PC-3 (cell line): ENCODE data around the gene CMSS1. TPM values are rescaled to one million over a fixed set of nuclear protein-coding genes. Genes with fewer than 3 reads are reported as not detected.

Experiments used
- ATAC-seq: fragments of 200-7000 bp; cut with Tn5 transposase; 2 replicates; pipeline ENCODE4 v1.9.1; 2020; ENCODE audit warnings: mild to moderate bottlenecking, moderate library complexity
- BruUV-seq: library from RNA; stranded (reverse); fragments of 400-500 nt; replicated peaks from 2 replicates; lab custom pipeline; 2021; lab: Mats Ljungman, UMichigan
- CTCF ChIA-PET: fragments of 300-600 bp; sonication (Branson Sonifier 250); formaldehyde crosslinking; loops from one replicate; lab custom pipeline; 2022; ENCODE audit warnings: antibody characterized with exemption; lab: Charles Lee
- POLR2A ChIA-PET: fragments of 300-600 bp; sonication (Branson Sonifier 250); formaldehyde crosslinking; loops from one replicate; lab custom pipeline; 2022; ENCODE audit warnings: antibody characterized with exemption; ENCODE audit not compliant: unreplicated experiment; lab: Charles Lee
- DNase-seq: peaks from one replicate; pipeline ENCODE4 v3.0.0-alpha.2; 2015
- H2AFZ ChIP-seq: fragments of 300-600 bp; sonication (generic); 2 replicates; pipeline ENCODE4 v1.6.0; 2016; ENCODE audit warnings: antibody characterized with exemption, low read length
- H3F3A ChIP-seq: fragments of 300-600 bp; sonication (generic); one replicate; pipeline ENCODE4 v1.6.0; 2017; ENCODE audit warnings: antibody characterized with exemption, low read length, control low read depth, mild to moderate bottlenecking; ENCODE audit not compliant: unreplicated experiment
- H3K27ac ChIP-seq: fragments of 300-600 bp; sonication (generic); 2 replicates; pipeline ENCODE4 v1.5.1; 2016; ENCODE audit warnings: mild to moderate bottlenecking, low read length
- H3K27me3 ChIP-seq: fragments of 300-600 bp; sonication (generic); 2 replicates; pipeline ENCODE4 v1.6.1; 2016; ENCODE audit warnings: low read length, mixed read lengths
- H3K36me3 ChIP-seq: fragments of 300-600 bp; sonication (generic); 2 replicates; pipeline ENCODE4 v1.6.1; 2016; ENCODE audit warnings: low read depth, mixed run types, low read length, mixed read lengths
- H3K4me1 ChIP-seq: fragments of 300-600 bp; sonication (generic); 2 replicates; pipeline ENCODE4 v1.5.1; 2016; ENCODE audit warnings: low read length; ENCODE audit not compliant: insufficient read depth
- H3K4me2 ChIP-seq: fragments of 300-600 bp; sonication (generic); 2 replicates; pipeline ENCODE4 v1.6.0; 2016; ENCODE audit warnings: low read length
- H3K4me3 ChIP-seq: fragments of 300-600 bp; sonication (generic); 2 replicates; pipeline ENCODE4 v1.5.1; 2016; ENCODE audit warnings: mild to moderate bottlenecking, low read length, mixed read lengths
- H3K79me2 ChIP-seq: fragments of 300-600 bp; sonication (generic); 2 replicates; pipeline ENCODE4 v1.6.1; 2017; ENCODE audit warnings: low read length, mixed read lengths
- H3K9ac ChIP-seq: fragments of 300-600 bp; sonication (generic); 2 replicates; pipeline ENCODE4 v1.6.0; 2016; ENCODE audit warnings: mild to moderate bottlenecking, low read length
- H3K9me2 ChIP-seq: fragments of 300-600 bp; sonication (generic); replicated peaks from 2 replicates; pipeline ENCODE4 v1.6.1; 2016; ENCODE audit warnings: mixed run types, low read length, mixed read lengths
- H3K9me3 ChIP-seq: fragments of 300-600 bp; sonication (generic); 2 replicates; pipeline ENCODE4 v1.6.1; 2016; ENCODE audit warnings: low read length, mixed read lengths
- H4K20me1 ChIP-seq: fragments of 300-600 bp; sonication (generic); 2 replicates; pipeline ENCODE4 v1.6.1; 2016; ENCODE audit warnings: low read length, mixed read lengths
- EZH2 ChIP-seq: fragments of 300-600 bp; sonication (generic); IDR thresholded peaks from one replicate; pipeline ENCODE4 v1.6.1; 2017; ENCODE audit warnings: antibody characterized with exemption, mild to moderate bottlenecking, low read length; ENCODE audit not compliant: unreplicated experiment
- EZH2phosphoT487 ChIP-seq: fragments of 300-600 bp; sonication (generic); IDR thresholded peaks from 2 replicates; pipeline ENCODE4 v1.6.1; 2018; ENCODE audit warnings: mild to moderate bottlenecking, antibody characterized with exemption, low read length, borderline replicate concordance
- intact Hi-C: fragments of 100-400 bp; cut with micrococcal nuclease; formaldehyde crosslinking; loops from 2 replicates; pipeline ENCODE4 v1.9.0; 2023
- total RNA-seq: library from RNA; depleted of rRNA; stranded (reverse); fragments of >200 nt; gene quantifications from 2 replicates; pipeline ENCODE4 v1.2.3, GENCODE V29; 2014
- TF ChIP-seq, protein P1 (sequence below): fragments of 300-600 bp; sonication (generic); conservative IDR thresholded peaks from 2 replicates; pipeline ENCODE4 v1.5.1; 2017; ENCODE audit warnings: antibody characterized with exemption, low read depth, mild to moderate bottlenecking, low read length

CMSS1 gene
- total RNA-seq, 1 experiment from 2014 or later, result 63.1 TPM

DNA sequence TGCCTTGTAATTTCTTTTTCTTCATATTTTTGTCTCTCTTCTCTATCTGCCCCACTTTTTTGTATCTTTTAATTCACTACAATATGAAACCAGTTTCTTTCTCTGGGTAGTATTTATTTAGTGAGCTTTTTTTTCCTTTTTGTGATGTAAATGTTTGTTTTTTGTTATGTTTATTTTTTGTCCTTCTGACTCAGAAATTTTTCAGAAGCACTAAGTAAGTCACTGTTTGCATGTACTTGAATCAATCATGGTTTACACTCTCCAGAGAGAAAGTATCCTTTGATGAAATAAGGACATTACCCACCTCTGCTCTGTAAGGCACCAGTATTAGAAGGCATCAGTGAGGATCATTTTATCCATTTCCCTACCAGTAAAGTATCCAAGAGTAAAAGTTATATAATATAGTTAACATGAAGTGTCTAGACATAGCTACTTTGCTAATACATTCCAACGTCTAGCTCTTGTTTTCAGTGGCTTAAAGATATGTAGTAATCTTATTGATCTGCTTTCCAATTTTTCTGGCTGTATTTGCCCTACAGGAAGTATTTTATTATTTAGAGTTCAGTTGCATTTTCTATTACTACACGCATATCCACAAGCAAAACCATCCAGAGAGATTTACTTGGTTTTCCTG is 271.2 kb downstream of the CMSS1 start:
- CTCF ChIA-PET, result no interaction called here
- TF ChIP-seq, protein P1, sequence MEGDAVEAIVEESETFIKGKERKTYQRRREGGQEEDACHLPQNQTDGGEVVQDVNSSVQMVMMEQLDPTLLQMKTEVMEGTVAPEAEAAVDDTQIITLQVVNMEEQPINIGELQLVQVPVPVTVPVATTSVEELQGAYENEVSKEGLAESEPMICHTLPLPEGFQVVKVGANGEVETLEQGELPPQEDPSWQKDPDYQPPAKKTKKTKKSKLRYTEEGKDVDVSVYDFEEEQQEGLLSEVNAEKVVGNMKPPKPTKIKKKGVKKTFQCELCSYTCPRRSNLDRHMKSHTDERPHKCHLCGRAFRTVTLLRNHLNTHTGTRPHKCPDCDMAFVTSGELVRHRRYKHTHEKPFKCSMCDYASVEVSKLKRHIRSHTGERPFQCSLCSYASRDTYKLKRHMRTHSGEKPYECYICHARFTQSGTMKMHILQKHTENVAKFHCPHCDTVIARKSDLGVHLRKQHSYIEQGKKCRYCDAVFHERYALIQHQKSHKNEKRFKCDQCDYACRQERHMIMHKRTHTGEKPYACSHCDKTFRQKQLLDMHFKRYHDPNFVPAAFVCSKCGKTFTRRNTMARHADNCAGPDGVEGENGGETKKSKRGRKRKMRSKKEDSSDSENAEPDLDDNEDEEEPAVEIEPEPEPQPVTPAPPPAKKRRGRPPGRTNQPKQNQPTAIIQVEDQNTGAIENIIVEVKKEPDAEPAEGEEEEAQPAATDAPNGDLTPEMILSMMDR, result no peak
- TF ChIP-seq EZH2phosphoT487, result no peak
- no peak for TF ChIP-seq EZH2
- intact Hi-C loops, result loop anchor here (5.0 kb wide), 2 partner anchors 173 to 247 kb away; partner anchors contain the start of gene TBC1D23
- no peaks in the 10 kb centered on the region for H3K9me3 ChIP-seq
- H3K9me2 ChIP-seq, result no peaks in the 10 kb centered on the region
- no peaks in the 10 kb centered on the region for H4K20me1 ChIP-seq
- DNase-seq (peak; percentile 58), ATAC-seq (peak; percentile 53)
- no TSS peak for BruUV-seq
- H3K4me2 ChIP-seq, result peak overlapping the region; percentile 47
- no peak overlapping the region for H3K4me3 ChIP-seq
- POLR2A ChIA-PET, result interaction anchor here (0.6 kb wide), 1 partner anchor 17 kb away, joined by 3 read pairs; no protein-coding TSS in a partner anchor
- H3K79me2 ChIP-seq, result no peaks in the 10 kb centered on the region; the same call in 1 of the 2 replicates
- peak overlapping the region; percentile 8 for H3K9ac ChIP-seq
- peaks cover 59% of the 10 kb centered on the region for H3K4me1 ChIP-seq
- no peaks in the 10 kb centered on the region for H3K27me3 ChIP-seq
- H3K27ac ChIP-seq, result peak overlapping the region; percentile 53
- no peaks in the 10 kb centered on the region for H3F3A ChIP-seq
- no peaks in the 10 kb centered on the region for H3K36me3 ChIP-seq
- no peak overlapping the region for H2AFZ ChIP-seq

DNA sequence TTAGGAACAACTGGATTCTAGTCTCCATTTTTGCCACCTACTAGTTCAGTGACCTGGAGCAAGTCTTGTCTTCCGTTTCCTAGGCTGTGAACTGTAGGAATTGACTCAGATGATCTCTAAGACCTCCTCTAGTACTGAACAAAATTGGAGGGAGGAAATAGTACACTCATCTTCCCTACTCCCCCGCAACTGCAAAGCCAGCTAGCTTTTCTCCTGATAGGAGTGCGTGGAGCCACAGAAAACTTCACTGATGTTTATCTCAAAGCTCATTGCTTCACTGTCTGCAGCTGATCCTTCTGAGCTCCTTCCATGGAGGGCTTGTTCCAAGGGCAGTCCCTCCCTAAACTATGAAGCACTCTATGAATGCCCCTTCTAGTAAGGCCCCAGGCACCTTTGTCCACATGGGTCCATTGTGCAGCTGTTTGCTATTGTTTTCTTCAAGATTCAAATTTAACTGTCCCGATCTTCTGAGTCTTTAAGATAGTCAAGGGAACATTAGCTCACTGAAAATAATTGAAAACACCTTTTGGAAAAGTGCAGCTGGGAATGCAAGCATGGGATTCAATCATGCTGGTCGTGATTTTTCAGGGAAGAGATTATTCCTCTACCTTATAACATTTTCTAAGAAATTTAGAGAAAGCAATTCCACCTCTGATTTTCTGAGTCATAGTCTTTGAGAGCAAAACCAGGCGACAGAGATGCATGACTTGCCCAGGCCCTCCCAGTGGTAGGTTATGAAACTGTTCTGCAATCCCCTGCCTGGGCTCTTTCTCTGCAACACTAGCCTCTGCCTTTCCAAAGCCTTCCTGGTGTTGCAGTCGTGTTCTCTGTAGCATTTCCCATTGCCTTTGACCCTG is 272.4 kb downstream of the CMSS1 start:
- no peaks in the 10 kb centered on the region for H3K9me2 ChIP-seq
- no peak overlapping the region for H2AFZ ChIP-seq
- ChIA-PET CTCF (no interaction called here), POLR2A (no interaction called here)
- peak; percentile 26; the same call in 1 of the 2 replicates for ATAC-seq
- TF ChIP-seq, protein P1, result peak; percentile 69
- TF ChIP-seq EZH2phosphoT487 (no peak), EZH2 (no peak)
- H3K4me3 ChIP-seq, result no peak overlapping the region
- H3K9me3 ChIP-seq, result no peaks in the 10 kb centered on the region
- intact Hi-C loops, result loop anchor here (5.0 kb wide), 2 partner anchors 172 to 248 kb away; partner anchors contain the start of gene TBC1D23
- H3K27me3 ChIP-seq, result no peaks in the 10 kb centered on the region
- H4K20me1 ChIP-seq, result no peaks in the 10 kb centered on the region
- H3K27ac ChIP-seq, result no peak overlapping the region
- no TSS peak for BruUV-seq
- H3K9ac ChIP-seq, result no peak overlapping the region
- peak; percentile 67 for DNase-seq
- H3F3A ChIP-seq, result no peaks in the 10 kb centered on the region
- no peaks in the 10 kb centered on the region for H3K36me3 ChIP-seq
- H3K4me1 ChIP-seq, result peaks cover 62% of the 10 kb centered on the region
- no peak overlapping the region for H3K4me2 ChIP-seq
- H3K79me2 ChIP-seq, result no peaks in the 10 kb centered on the region; the same call in 1 of the 2 replicates
